BE2C (cell line): ENCODE measurements around the gene TGM3.

Experiments used
- DNase-seq: peaks from one replicate; pipeline ENCODE4 v3.0.0-alpha.2; 2020
- H3K27me3 ChIP-seq: fragments of 250-450 bp; sonication (Bioruptor Pico); 2 replicates; pipeline ENCODE4 v1.5.1; 2020; ENCODE audit warnings: mild to moderate bottlenecking
- H3K36me3 ChIP-seq: fragments of 250-450 bp; sonication (Bioruptor Pico); 2 replicates; pipeline ENCODE4 v1.5.1; 2020; ENCODE audit warnings: mild to moderate bottlenecking
- H3K4me1 ChIP-seq: fragments of 250-450 bp; sonication (Bioruptor Pico); 2 replicates; pipeline ENCODE4 v1.5.1; 2020
- H3K4me3 ChIP-seq: 2 replicates; pipeline ENCODE4 v1.5.1; 2011; ENCODE audit warnings: low read depth, low read length
- H3K9me3 ChIP-seq: fragments of 250-450 bp; sonication (Bioruptor Pico); 2 replicates; pipeline ENCODE4 v1.5.1; 2020
- TF ChIP-seq, protein P1 (sequence below): IDR thresholded peaks from 2 replicates; pipeline ENCODE4 v1.5.1; 2012; ENCODE audit warnings: mild to moderate bottlenecking, low read depth, low read length

The TGM3 gene

DNA sequence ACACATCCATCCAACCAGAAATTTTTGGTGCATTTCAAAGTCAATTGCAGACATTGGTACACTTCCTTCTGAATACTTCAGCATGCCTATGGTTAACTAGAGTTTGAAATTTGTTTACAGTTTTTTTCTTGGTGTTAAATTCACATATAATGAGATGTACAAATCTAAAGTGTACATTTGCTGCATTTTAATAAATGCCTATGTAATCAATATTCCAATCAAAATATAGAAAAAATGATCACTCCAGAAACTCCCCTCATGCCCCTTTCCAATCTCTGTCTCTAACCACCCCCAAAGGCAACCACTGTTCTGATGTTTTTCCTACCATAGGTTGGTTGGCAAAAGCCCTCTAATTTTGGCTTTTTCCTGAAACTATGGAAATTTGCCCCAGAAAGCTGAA lies 77.3 kb downstream of the TGM3 start:
- TF ChIP-seq, protein P1, sequence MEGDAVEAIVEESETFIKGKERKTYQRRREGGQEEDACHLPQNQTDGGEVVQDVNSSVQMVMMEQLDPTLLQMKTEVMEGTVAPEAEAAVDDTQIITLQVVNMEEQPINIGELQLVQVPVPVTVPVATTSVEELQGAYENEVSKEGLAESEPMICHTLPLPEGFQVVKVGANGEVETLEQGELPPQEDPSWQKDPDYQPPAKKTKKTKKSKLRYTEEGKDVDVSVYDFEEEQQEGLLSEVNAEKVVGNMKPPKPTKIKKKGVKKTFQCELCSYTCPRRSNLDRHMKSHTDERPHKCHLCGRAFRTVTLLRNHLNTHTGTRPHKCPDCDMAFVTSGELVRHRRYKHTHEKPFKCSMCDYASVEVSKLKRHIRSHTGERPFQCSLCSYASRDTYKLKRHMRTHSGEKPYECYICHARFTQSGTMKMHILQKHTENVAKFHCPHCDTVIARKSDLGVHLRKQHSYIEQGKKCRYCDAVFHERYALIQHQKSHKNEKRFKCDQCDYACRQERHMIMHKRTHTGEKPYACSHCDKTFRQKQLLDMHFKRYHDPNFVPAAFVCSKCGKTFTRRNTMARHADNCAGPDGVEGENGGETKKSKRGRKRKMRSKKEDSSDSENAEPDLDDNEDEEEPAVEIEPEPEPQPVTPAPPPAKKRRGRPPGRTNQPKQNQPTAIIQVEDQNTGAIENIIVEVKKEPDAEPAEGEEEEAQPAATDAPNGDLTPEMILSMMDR = no peak
- no peak for DNase-seq

DNA sequence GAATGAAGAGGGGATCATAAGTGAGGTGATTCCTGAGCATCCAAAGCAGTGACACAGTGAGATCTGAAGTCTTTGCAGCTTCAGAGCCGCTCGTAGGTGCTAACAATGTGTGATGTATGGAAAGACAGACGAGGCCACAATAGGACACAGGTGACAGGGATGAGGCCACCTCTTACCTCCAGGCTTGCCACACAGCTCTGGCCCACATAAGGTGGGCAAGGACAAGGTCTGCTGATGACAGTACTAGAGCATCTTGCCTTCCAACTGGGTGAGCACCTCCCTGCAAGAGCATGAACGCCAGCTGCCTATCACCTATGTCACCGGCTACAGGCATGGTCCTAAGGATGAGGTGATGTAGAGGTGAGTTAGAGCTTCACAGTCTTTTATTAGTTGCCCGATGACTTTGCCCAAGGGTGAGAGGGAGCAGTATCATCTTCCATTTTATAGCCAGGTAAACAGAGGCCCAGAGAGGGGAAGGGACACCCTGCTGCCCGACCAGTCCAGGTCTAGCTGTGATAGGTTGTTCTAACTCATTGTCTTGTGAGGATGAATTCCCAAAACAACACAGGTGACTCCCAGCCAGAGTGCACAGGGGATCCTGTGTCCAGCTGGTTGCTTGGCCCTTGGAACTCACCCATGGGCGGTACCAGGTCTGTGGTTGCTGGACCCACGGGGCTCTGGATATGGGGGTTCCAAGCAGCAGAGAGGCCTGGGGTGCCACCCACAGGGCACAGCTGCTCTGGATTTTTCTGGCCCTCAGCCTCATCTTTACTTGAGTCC lies 78.7 kb downstream of the TGM3 start:
- Histone ChIP-seq H3K36me3 (no peaks in the 10 kb centered on the region), H3K4me1 (no peaks in the 10 kb centered on the region), H3K4me3 (no peak overlapping the region), H3K27me3 (no peaks in the 10 kb centered on the region), H3K9me3 (no peaks in the 10 kb centered on the region)
- TF ChIP-seq, protein P1 = no peak
- DNase-seq = no peak

More for the DNA sequence above, 77.3 kb downstream of the TGM3 start:
- H3K27me3 ChIP-seq = no peaks in the 10 kb centered on the region
- H3K36me3 ChIP-seq = no peaks in the 10 kb centered on the region
- H3K4me3 ChIP-seq = no peak overlapping the region
- H3K9me3 ChIP-seq = no peaks in the 10 kb centered on the region
- no peaks in the 10 kb centered on the region for H3K4me1 ChIP-seq

DNA sequence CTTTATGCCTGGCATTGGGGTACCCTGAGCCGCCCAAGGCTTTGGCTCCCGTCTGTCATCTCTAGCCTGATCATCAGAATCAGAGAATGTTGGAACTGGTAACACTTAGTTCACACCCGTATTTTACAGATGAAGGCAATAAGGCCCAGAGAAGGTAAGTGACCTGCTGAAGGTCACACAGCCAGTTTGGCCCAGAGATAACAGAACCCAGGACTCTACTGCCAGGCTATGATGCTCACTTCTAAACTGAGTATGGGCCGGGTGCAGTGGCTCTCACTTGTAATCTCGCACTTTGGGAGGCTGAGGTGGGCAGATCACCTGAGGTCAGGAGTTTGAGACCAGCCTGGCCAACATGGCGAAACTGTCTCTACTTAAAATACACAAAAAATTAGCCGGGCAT lies 83.1 kb downstream of the TGM3 start:
- TF ChIP-seq, protein P1 = no peak
- Histone ChIP-seq H3K9me3 (no peaks in the 10 kb centered on the region), H3K4me3 (no peak overlapping the region), H3K4me1 (no peaks in the 10 kb centered on the region), H3K27me3 (no peaks in the 10 kb centered on the region), H3K36me3 (no peaks in the 10 kb centered on the region)
- DNase-seq = no peak

DNA sequence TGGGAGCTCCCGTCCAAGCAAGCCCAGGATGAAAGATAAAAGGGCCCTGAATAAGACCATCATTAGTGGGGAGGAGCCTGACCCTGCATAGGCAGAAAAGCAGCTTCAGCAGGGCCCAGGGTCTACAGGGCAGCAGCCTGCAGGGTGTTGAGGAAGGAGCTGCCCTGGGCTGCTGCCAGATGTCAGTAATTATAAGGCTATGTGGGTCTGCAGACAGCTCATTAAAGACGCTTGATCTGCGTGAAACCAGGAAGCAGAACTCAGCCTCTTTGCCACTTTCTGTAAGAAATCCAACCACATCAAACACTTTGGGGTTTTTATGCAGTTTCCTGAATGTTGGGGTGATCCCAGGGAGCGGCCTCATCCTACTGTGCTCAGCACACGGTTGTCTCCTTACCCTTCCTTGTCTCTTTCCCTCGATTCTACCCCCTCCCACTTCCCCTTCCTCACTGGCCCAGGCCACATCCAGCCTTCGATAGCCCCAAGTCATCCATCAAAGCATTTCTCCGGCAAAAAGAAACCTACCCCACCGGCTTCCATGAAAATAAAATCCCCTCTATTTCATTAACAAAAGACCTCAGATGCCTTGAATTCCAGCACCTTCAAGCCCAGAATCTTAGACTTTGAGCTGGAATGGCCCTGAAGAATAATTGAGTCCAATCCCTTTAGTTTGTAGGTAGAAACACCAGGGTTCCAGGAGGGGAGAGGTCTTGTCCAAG lies 83.9 kb downstream of the TGM3 start:
- no peak for DNase-seq
- Histone ChIP-seq H3K9me3 (no peaks in the 10 kb centered on the region), H3K36me3 (no peaks in the 10 kb centered on the region), H3K4me1 (no peaks in the 10 kb centered on the region), H3K4me3 (no peak overlapping the region), H3K27me3 (no peaks in the 10 kb centered on the region)
- TF ChIP-seq, protein P1 = no peak

DNA sequence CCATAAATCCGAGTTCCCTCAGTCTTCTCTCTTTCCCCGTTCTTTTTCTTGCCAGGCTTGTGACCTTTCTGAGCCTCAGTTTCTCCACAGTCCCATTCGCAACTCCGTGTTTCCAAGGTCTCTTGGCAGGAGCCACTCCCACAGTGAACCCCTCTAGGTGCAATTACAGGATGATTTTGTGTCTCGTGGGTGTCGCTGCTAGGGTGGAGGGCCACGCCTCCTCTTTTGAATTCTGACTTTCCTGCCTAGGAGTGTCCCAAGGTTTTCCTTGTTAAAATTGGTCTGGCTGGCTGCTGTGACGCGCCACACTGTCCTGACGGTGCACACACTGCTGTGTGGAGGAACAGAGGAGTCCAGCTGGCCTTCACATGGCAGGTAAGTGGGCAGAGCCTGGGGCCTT lies 84.8 kb downstream of the TGM3 start, which contains the start of gene TGM6:
Gene TGM6, plus strand, starts transcription at position 301 of the 400 bp plus-strand sequence. Its CDS starts 68 bp downstream, at position 369.
- no peaks in the 10 kb centered on the region for H3K36me3 ChIP-seq
- H3K4me3 ChIP-seq = no peak within 1 kb of the TSS
- TF ChIP-seq, protein P1 = no peak
- no peaks in the 10 kb centered on the region for H3K9me3 ChIP-seq
- DNase-seq = no peak
- no peaks in the 10 kb centered on the region for H3K4me1 ChIP-seq
- H3K27me3 ChIP-seq = no peaks in the 10 kb centered on the region

DNA sequence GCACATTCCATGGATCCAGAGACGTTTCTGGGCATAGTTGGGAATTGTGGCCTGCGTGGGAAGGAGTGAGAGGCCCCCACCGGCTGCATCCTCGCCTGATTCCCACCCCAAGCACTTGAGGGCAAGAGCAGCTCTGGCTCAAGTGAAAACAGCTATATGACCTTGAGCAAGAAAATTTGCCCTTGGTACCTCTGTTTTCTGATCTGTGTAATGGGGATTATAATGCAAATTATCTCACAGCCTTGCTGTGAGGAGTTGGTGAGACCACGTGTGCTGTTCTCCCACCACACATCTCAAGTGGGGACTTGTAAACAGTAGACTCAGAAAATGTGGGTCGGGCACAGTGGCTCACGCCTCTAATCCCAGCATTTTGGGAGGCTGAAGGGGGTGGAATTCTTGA lies 85.5 kb downstream of the TGM3 start:
- H3K4me1 ChIP-seq = no peaks in the 10 kb centered on the region
- no peak for DNase-seq
- no peaks in the 10 kb centered on the region for H3K9me3 ChIP-seq
- H3K4me3 ChIP-seq = no peak overlapping the region
- no peaks in the 10 kb centered on the region for H3K27me3 ChIP-seq
- TF ChIP-seq, protein P1 = no peak
- H3K36me3 ChIP-seq = no peaks in the 10 kb centered on the region
